GM12892 (cell line): ENCODE data around the gene CLIC5.

Experiments
- POLR2A ChIP-seq: IDR thresholded peaks from 2 replicates; pipeline ENCODE4 v1.6.1; 2011; ENCODE audit warnings: low read depth, low read length, control low read depth
- TAF1 ChIP-seq: IDR thresholded peaks from 2 replicates; pipeline ENCODE4 v1.6.1; 2011; ENCODE audit warnings: low read depth, mild to moderate bottlenecking, control low read depth, low read length, borderline replicate concordance

DNA sequence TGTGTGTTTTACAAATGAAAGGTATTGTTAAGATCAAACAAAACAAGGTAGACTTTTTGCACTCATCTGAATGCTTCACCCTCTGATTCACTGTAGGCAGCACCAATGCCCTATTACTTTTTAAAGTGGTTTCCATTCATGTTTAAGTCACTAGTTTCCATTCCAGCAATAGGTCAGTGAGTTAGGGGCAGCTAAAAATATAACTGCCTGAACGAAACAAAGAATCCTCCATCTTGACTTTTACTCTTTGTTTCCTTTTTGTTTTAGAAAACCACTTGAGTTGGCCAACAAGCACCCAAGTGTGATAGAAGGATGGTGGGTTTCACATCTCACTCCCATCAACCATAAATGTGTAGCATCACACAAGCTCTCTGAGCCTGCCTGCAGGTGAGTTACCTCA, 25.5 kb downstream of the CLIC5 start:
- no peak for TF ChIP-seq POLR2A
- TF ChIP-seq TAF1, result no peak
